Measurements from ENCODE around the gene ACOD1.

GRCh38 chr13:76929851-76930374 is 18.4 kb upstream of the ACOD1 start:
- TF ChIP-seq CTCF (IDR thresholded peaks at IDR 0.05), result no peak
- no peak for TF ChIP-seq POLR2A (IDR thresholded peaks at IDR 0.05)
